K562 (cell line): ENCODE measurements around the gene TBPL2.

ENCODE experiments used
- MAZ ChIP-seq, 2 experiments: fragments of 450-650 bp in 1 of 2; sonication (generic) in 1 of 2; formaldehyde crosslinking; IDR thresholded peaks in 1 of 2; conservative IDR thresholded peaks in 1 of 2; 2 replicates each; pipeline versions ENCODE4 v1.4.0 to v1.5.0; 2020; ENCODE audit warnings: mild to moderate bottlenecking in 1 of 2, missing genetic modification reagents in 1 of 2
- TAF1 ChIP-seq: IDR thresholded peaks from 2 replicates; pipeline ENCODE4 v1.6.1; 2011; ENCODE audit warnings: mild to moderate bottlenecking, low read length, moderate library complexity; ENCODE audit not compliant: insufficient read depth, control insufficient read depth, severe bottlenecking; ENCODE audit errors: extremely low read depth
- ZNF384 ChIP-seq: IDR thresholded peaks from 2 replicates; pipeline ENCODE4 v1.6.1; 2012; ENCODE audit warnings: low read depth, low read length, improper control_type of control experiment

DNA sequence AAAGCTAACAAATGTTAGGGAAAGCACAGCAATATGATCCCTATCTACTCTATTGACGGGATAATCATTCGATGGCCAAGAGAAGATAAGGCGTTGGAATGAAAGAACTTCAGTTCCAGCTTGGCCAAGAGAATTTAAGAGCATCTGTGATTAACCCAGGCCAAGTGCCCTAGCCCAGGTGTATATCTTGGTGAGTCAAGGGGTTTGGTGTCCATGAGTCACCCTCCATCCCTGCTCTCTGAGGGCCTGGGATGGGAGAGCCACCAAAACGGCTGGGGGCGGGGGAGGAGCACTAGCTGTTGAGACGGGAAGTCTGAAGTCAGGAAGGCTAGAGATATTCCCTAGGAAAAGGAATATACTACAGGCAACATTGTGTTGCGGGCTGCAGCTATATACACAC is 13.0 kb downstream of the TBPL2 start:
- no peak for TF ChIP-seq TAF1
- TF ChIP-seq MAZ (CRISPR knock-in tag; conservative IDR thresholded peaks at IDR 0.05 in 1 of 2, IDR thresholded peaks at IDR 0.05 in 1 of 2), result no peak
- TF ChIP-seq ZNF384, result no peak
